GM18507 (cell line): Measurements from ENCODE around the gene PRR16.
A peak's percentile ranks its signal among the peaks of the same experiment; 100 is the strongest.

ENCODE experiments used
- DNase-seq: peaks from one replicate; pipeline ENCODE4 v3.0.0; 2011; ENCODE audit warnings: low read depth; ENCODE audit not compliant: insufficient read length; ENCODE audit errors: extremely low spot score
- FAIRE-seq: peaks from 2 replicates; lab custom pipeline; 2011; peaks lifted over from hg19 to GRCh38; lab: Jason Lieb, UNC

The PRR16 gene

GRCh38 chr5:120550358-120550757, 86.3 kb downstream of the PRR16 start:
- DNase-seq = no peak
- no peak for FAIRE-seq

GRCh38 chr5:120552638-120553037, 88.5 kb downstream of the PRR16 start:
- DNase-seq (no peak), FAIRE-seq (no peak)

GRCh38 chr5:120555345-120555744, 91.2 kb downstream of the PRR16 start:
- DNase-seq (no peak), FAIRE-seq (no peak)

GRCh38 chr5:120564013-120564412, 99.9 kb downstream of the PRR16 start:
- DNase-seq (no peak), FAIRE-seq (no peak)

GRCh38 chr5:120567066-120567465, 103.0 kb downstream of the PRR16 start:
- no peak for FAIRE-seq
- no peak for DNase-seq

GRCh38 chr5:120567921-120568320, 103.8 kb downstream of the PRR16 start:
- FAIRE-seq = no peak
- no peak for DNase-seq

- FAIRE-seq (no peak), DNase-seq (no peak)
Measured at GRCh38 chr5:120568711-120569110, 104.6 kb downstream of the PRR16 start.

- no peak for FAIRE-seq
- DNase-seq = no peak
Measured at GRCh38 chr5:120576588-120576987, 112.5 kb downstream of the PRR16 start.

GRCh38 chr5:120582635-120583034, 118.5 kb downstream of the PRR16 start:
- DNase-seq (no peak), FAIRE-seq (no peak)

GRCh38 chr5:120586646-120587045, 122.5 kb downstream of the PRR16 start:
- DNase-seq (no peak), FAIRE-seq (no peak)

GRCh38 chr5:120591911-120592310, 127.8 kb downstream of the PRR16 start:
- DNase-seq (no peak), FAIRE-seq (no peak)

GRCh38 chr5:120599576-120599975, 135.5 kb downstream of the PRR16 start:
- no peak for DNase-seq
- FAIRE-seq = no peak

GRCh38 chr5:120600639-120601038, 136.5 kb downstream of the PRR16 start:
- no peak for DNase-seq
- FAIRE-seq = no peak

- FAIRE-seq = peak; percentile 21
- no peak for DNase-seq
Measured at GRCh38 chr5:120602033-120602432, 137.9 kb downstream of the PRR16 start.

- no peak for FAIRE-seq
Measured at GRCh38 chr5:120604884-120605283, 140.8 kb downstream of the PRR16 start.

GRCh38 chr5:120605325-120606079, 141.4 kb downstream of the PRR16 start:
- FAIRE-seq = no peak
- no peak for DNase-seq

More at GRCh38 chr5:120604884-120605283, 140.8 kb downstream of the PRR16 start:
- DNase-seq = no peak

GRCh38 chr5:120609570-120609969, 145.5 kb downstream of the PRR16 start:
- no peak for DNase-seq
- FAIRE-seq = no peak

- DNase-seq (no peak), FAIRE-seq (no peak)
Measured at GRCh38 chr5:120610145-120610544, 146.0 kb downstream of the PRR16 start.

GRCh38 chr5:120613729-120614128, 149.6 kb downstream of the PRR16 start:
- FAIRE-seq (no peak), DNase-seq (no peak)

GRCh38 chr5:120614531-120615180, 150.6 kb downstream of the PRR16 start:
- DNase-seq (no peak), FAIRE-seq (no peak)

GRCh38 chr5:120615967-120616645, 152.0 kb downstream of the PRR16 start:
- DNase-seq (no peak), FAIRE-seq (no peak)
